Measurements from ENCODE around the gene SNRNP35.
"Not testable (repeated sequence)": the region's sequence is repeated elsewhere in the genome, so short reads cannot be mapped to it uniquely, and the experiment has no call there.

The SNRNP35 gene

DNA sequence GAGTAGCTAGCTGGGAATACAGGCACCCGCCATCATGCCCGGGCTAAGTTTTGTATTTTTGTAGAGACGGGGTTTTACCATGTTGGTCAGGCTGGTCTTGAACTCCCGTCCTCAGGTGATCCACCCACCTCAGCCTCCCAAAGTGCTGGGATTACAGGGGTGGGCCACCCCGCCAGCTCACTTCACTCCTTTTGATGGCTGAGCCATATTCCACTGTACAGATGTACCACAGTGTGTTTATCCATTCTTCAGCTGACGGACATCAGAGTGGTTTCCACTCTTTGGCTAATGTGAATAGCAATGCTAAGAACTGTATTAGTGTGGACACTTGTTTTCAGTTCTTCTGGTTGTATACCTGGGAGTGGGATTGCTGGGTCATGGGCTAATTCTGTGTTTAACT is 29.5 kb downstream of the SNRNP35 start:
- DNase-seq (ENCODE audit: insufficient read length, low spot score) (no peak), FAIRE-seq (no peak)
- TF ChIP-seq, protein P1, sequence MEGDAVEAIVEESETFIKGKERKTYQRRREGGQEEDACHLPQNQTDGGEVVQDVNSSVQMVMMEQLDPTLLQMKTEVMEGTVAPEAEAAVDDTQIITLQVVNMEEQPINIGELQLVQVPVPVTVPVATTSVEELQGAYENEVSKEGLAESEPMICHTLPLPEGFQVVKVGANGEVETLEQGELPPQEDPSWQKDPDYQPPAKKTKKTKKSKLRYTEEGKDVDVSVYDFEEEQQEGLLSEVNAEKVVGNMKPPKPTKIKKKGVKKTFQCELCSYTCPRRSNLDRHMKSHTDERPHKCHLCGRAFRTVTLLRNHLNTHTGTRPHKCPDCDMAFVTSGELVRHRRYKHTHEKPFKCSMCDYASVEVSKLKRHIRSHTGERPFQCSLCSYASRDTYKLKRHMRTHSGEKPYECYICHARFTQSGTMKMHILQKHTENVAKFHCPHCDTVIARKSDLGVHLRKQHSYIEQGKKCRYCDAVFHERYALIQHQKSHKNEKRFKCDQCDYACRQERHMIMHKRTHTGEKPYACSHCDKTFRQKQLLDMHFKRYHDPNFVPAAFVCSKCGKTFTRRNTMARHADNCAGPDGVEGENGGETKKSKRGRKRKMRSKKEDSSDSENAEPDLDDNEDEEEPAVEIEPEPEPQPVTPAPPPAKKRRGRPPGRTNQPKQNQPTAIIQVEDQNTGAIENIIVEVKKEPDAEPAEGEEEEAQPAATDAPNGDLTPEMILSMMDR (IDR thresholded peaks at IDR 0.05; ENCODE audit: insufficient read depth, missing control alignments), result no peak

DNA sequence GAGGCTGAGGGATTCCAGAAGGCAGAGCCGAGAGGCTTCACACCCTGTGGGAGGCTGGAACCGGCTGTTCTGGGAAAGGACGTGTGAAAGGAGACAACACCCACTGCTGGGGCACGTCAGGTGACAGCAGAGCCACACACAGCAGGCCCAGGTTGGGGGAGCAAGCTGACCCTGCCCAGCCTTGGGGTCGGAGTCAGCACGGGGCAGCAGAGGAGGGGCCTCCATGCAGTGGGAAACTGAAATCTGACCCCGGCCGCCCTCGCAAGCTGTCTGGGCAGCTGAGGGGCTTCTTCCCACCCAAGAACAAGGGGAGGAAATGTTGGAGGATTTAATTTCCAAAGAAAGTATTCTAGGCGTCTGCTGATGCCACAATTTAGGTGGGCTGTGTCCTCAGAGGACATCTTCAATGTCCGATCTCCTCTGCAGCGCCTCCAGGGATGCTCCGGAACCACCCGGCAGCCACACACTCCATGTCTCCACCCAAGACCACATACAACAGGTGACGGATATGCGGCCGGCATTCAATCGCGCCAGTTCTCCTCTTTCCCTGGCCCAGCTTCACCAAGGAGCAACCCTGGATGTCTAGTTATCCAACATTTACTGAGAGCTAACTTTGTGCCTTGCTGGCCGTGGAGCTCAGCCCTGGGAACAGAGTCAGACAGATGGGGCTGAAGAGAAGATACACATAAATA is 30.7 kb downstream of the SNRNP35 start:
- no peak for FAIRE-seq

DNA sequence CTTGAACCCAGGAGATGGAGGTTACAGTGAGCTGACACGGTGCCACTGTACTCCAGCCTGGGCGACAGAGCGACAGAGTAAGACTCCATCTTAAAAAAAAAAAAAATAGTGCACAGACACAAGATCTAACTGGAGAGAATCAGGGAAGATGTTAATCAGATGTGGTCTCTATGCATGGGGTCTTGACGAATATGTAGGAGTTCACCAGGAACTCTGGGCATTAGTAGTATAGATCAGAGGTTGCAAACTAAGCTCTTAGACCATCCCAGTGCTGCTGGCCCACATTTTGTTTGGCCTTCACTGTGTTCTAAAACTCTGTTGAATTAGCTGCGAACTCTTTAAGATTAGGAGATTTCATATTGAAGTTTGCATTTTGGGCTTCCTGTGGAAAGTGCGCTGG is 31.6 kb downstream of the SNRNP35 start:
- no peak for FAIRE-seq
- DNase-seq (ENCODE audit: insufficient read length, low spot score), result no peak
- TF ChIP-seq, protein P1 (IDR thresholded peaks at IDR 0.05; ENCODE audit: insufficient read depth, missing control alignments), result no peak

More for the DNA sequence above, 30.7 kb downstream of the SNRNP35 start:
- TF ChIP-seq, protein P1 (IDR thresholded peaks at IDR 0.05; ENCODE audit: insufficient read depth, missing control alignments), result no peak
- no peak for DNase-seq (ENCODE audit: insufficient read length, low spot score)

DNA sequence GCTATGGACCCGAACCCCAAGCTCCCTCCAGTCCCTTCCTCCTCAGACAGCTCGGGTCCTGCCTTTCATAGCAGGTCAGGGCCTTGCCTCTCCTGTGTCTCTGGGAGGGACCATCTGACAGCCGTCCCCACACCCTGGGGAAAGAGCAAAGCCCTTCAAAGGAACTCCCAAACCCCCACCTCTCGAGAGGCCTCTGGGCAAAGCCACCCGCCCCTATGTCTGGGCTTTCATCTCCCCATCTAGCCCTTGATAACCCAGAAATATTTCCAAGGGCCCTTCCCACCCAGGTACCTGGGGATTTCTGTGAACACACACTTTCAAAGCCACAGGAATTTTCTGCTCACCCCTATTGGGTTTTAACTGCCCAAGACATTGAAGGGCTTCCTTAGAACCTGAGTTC is 32.1 kb downstream of the SNRNP35 start:
- FAIRE-seq, result no peak

DNA sequence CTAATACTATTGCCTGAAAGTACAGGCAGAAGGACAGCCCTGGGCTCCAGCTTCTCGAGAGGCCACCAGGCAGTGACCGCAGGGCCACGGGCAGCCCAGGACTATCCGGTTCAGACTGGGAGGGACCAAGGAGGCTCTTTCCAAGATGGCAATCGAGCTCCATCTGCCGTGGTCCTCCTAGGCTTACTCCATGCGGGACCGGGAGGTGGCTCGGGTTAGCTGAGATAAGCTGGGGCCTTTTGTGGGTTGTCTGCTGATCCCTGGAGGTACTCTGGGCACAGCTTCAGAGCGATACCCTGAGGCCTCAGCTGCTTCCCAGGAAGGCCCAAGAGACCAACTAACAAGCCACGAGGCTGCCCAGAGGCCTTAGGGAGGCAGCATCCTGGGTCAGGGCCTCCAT is 33.1 kb downstream of the SNRNP35 start:
- FAIRE-seq, result no peak
- TF ChIP-seq, protein P1 (IDR thresholded peaks at IDR 0.05; ENCODE audit: insufficient read depth, missing control alignments), result no peak
- no peak for DNase-seq (ENCODE audit: insufficient read length, low spot score)

More for the DNA sequence above, 32.1 kb downstream of the SNRNP35 start:
- DNase-seq (ENCODE audit: insufficient read length, low spot score), result no peak
- TF ChIP-seq, protein P1 (IDR thresholded peaks at IDR 0.05; ENCODE audit: insufficient read depth, missing control alignments), result no peak

DNA sequence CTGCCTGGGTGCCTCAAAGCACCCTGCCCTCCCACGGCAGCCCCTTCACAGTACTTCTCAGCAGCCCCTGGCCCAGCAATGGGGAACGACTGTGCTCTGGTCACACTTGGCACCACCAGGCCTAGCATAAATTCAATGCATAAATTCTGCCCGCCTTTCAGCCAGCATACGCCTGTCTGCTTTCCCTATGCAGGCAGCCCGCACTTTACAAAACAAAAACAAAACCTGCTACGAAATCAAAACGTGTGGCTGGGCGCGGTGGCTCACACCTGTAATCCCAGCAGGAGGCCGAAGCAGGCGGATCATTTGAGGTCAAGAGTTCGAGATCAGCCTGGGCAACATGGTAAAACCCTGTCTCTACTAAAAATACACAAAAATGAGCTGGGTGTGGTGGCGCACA is 33.5 kb downstream of the SNRNP35 start:
- no peak for DNase-seq (ENCODE audit: insufficient read length, low spot score)
- FAIRE-seq, result no peak
- TF ChIP-seq, protein P1 (IDR thresholded peaks at IDR 0.05; ENCODE audit: insufficient read depth, missing control alignments), result no peak

DNA sequence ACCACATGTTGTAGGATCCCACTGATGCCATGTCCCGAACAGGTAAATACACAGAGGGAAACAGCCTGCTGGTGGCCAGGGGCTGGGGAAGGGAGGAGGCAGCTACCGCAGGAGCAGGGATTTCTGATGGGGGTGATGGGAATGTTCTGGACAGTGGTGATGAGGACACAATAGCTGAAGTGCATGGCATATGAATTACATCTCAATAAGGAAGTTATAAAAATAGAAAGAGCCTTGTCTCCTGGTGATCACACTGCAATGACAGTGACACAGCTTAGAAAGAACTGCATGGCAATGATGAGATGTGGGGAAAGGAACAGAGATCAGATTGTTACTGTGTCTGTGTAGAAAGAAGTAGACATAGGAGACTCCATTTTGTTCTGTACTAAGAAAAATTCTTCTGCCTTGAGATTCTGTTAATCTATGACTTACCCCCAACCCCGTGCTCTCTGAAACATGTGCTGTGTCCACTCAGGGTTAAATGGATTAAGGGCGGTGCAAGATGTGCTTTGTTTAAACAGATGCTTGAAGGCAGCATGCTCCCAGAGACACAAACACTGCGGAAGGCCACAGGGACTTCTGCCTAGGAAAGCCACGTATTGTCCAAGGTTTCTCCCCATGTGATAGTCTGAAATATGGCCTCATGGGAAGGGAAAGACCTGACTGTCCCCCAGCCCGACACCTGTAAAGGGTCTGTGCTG is 34.5 kb downstream of the SNRNP35 start:
- DNase-seq (ENCODE audit: insufficient read length, low spot score); FAIRE-seq: not testable (repeated sequence)

Data from D721Med (cell line).